ENCODE measurements around the gene GSTP1.

Gene GSTP1

DNA sequence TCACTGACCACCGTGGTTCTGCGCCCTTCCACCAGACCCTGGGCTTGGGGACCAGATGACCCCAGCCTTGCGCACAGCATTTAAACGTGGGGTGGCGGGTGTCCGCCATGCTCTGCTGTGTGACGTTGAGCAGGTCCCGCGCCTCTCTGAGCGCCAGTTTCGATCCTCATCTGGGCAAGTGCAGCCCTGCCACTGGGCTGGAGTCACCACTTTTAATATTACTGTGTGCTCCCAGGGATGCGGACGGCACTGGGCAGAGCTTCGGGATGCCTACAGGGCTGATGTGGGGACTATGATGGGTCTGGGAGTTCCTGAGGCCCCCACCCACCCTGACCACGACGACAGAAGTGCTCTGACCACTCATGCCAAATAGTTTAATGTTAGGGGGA lies 47.3 kb downstream of the GSTP1 start:
- H3K27ac ChIP-seq: peak overlapping the region; percentile 93
- TF ChIP-seq, protein P1, sequence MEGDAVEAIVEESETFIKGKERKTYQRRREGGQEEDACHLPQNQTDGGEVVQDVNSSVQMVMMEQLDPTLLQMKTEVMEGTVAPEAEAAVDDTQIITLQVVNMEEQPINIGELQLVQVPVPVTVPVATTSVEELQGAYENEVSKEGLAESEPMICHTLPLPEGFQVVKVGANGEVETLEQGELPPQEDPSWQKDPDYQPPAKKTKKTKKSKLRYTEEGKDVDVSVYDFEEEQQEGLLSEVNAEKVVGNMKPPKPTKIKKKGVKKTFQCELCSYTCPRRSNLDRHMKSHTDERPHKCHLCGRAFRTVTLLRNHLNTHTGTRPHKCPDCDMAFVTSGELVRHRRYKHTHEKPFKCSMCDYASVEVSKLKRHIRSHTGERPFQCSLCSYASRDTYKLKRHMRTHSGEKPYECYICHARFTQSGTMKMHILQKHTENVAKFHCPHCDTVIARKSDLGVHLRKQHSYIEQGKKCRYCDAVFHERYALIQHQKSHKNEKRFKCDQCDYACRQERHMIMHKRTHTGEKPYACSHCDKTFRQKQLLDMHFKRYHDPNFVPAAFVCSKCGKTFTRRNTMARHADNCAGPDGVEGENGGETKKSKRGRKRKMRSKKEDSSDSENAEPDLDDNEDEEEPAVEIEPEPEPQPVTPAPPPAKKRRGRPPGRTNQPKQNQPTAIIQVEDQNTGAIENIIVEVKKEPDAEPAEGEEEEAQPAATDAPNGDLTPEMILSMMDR (conservative IDR thresholded peaks at IDR 0.05): peak; percentile 73; the same call in 1 of the 2 replicates
- TF ChIP-seq ZFX (IDR thresholded peaks at IDR 0.05): no peak

DNA sequence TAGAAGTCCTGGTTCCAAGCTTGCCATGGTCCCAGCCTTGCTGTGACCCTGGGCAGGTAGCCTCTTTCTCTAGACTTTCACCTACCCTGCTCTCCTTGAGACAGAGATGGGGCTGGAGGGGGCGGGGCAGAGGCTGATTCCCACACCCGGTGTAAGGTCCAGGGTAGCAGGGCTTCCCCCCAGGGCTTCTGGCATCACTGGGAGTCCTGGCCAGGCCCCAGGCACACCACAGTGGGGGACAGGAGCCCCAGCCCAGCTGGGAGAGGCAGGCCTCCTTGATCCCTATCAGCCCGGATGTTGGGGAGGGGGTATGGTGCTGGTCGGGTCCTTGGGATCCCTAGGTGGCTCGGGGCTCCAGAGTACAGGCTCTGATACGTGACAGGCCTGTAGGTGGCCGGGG lies 47.8 kb downstream of the GSTP1 start:
- TF ChIP-seq, protein P1 (conservative IDR thresholded peaks at IDR 0.05): no peak
- TF ChIP-seq ZFX (IDR thresholded peaks at IDR 0.05): no peak
- H3K27ac ChIP-seq: peak overlapping the region; percentile 93

DNA sequence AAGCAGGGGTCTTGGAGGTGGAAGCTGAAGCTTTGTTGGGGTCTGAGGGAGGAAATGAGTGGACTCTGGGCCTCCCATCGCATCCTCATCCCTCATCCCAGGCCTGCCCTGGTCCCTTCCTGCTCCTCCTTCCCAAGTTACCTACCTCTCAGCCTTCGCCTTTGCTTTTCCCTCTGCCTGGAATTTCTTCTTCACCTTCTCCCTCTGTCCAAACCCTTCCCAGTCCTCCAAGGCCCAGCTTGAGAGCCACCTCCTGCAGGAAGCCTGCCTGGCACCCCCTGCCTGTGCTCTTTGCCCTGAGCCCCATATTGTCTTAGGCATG lies 48.2 kb downstream of the GSTP1 start:
- no peak for TF ChIP-seq ZFX (IDR thresholded peaks at IDR 0.05)
- TF ChIP-seq, protein P1 (conservative IDR thresholded peaks at IDR 0.05): no peak
- peak overlapping the region; percentile 93 for H3K27ac ChIP-seq

DNA sequence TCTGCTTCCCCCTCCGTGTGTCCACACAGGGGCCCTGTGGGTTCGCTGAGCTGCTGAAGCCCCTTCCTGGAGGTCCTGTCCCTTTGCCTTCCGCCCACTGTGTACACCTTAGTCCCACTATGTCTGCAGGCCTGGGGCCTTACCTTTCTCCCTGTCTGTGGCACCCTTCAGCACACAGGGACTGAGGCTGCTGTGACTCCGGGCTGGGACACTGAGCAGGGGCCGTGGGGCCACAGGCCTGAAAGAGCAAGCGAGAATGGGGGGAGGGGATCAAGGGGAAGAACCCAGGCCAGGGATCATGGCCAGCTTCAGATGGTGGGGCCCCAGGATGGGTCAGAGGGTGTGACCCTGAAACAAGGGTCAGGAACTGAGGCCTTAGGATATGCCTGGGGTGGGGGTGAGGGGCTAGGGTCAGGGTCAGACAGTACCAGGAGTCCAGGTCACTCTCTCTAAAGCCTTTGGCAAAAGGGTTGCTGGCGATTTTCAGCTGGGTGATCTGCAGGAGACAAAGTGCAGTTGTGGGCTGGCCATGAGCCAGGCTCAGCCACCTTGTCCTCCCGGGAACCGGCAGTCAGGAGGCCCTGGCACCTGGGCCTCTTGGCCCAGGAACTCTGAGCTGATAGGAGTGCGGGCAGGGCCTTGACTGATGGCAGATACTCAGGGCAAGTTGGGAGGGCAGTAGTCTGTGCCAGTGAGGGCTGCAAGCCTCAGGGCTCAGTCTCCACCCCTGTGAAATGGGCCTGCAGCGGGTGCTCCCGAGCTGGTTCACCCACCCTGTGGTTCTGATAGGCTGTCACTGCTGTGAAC lies 48.8 kb downstream of the GSTP1 start:
- peak overlapping the region; percentile 93 for H3K27ac ChIP-seq

DNA sequence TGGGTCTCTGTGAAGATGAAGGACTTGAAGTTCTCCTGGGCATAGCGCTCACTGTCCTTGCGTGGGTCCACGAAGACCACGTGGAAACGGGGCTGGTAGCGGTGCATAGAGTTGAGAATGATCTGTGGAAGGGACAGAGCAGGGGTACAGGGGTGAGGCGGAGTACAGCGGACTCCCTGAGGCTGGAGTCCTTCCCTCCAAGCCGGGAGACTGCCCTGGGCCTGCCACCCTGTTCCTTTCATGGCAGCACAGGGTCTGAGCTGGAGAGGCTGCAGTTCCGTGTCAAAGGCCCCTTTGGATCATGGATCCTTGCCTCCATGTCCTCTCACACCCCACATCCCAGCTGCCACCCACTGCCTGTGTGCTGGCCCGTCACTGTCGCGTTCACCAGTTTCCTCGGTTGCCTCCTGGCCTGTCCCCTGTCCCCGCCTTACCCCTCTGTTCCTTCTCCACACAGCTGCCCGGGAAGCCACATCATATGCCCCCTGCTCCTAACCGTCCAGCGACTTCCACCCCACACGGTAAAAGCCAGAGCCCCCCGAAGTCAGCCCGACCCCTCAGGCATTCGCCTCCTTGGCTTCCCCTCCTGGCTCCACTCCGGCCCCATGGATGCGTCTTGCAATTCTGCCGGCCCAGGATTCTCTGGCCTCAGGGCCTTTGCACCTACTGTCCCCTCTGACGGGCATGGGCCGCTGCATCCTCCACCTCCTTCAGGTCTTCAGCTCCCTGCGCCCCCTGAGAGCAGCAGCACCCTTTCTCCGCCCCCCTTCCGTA lies 49.6 kb downstream of the GSTP1 start:
- TF ChIP-seq, protein P1 (conservative IDR thresholded peaks at IDR 0.05): no peak
- TF ChIP-seq ZFX (IDR thresholded peaks at IDR 0.05): no peak
- peak overlapping the region; percentile 93 for H3K27ac ChIP-seq

More for the DNA sequence above, 48.8 kb downstream of the GSTP1 start:
- TF ChIP-seq, protein P1 (conservative IDR thresholded peaks at IDR 0.05): no peak
- peak; percentile 52; the same call in 1 of the 2 replicates for TF ChIP-seq ZFX (IDR thresholded peaks at IDR 0.05)

DNA sequence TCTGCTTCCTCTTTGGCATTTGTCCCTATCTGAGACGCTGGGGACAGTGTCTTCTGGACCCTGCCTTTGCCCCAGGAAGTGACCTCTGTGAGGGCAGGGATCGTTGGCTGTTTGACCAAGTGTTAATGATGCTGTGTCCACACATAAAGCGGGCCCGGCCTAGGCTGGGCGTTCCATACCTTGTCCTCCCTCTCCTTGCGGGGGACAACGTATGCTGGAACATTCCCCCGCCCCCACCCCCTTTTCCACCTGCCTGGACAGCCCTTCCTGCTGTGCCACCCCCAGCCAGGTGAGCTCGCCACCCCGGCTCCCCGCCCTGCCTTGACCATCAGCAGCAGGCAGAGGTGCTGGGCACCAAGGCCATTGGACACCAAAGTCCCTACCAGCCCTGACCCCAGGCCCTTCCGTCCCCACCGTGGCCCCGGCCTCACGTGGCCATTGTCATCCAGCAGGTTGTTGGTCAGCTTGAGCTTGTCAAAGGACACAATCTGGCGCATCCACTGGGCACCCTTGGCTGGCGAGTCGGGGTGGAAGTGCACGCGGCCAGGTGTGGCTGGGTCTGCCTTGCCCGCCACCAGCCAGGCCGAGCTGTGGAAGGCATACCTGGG lies 50.2 kb downstream of the GSTP1 start:
- no peak for TF ChIP-seq ZFX (IDR thresholded peaks at IDR 0.05)
- TF ChIP-seq, protein P1 (conservative IDR thresholded peaks at IDR 0.05): no peak
- H3K27ac ChIP-seq: peak overlapping the region; percentile 93

Measured in C4-2B (cell line).